Endothelial cell of umbilical vein (primary cell): ENCODE results near the gene GSC2. TPM values are rescaled to one million over a fixed set of nuclear protein-coding genes. Genes with fewer than 3 reads are reported as not detected.

Experiments used
- BruUV-seq: library from RNA; stranded (reverse); fragments of 400-500 nt; replicated peaks from 2 replicates; lab custom pipeline; 2021; lab: Mats Ljungman, UMichigan
- CTCF ChIA-PET: fragments of 300-600, 350-600 bp; sonication (Branson Sonifier 250); formaldehyde crosslinking; loops from one replicate; lab custom pipeline; 2021; ENCODE audit warnings: antibody characterized with exemption, inconsistent platforms; lab: Charles Lee
- POLR2A ChIA-PET: fragments of 300-600, 350-600 bp; sonication (Branson Sonifier 250); formaldehyde crosslinking; loops from one replicate; lab custom pipeline; 2021; ENCODE audit warnings: antibody characterized with exemption, inconsistent platforms; lab: Charles Lee
- DNase-seq: peaks from one replicate; pipeline ENCODE4 v3.0.0-alpha.2; 2011; ENCODE audit warnings: low read depth, low spot score
- FAIRE-seq: peaks from 2 replicates; lab custom pipeline; 2011; peaks lifted over from hg19 to GRCh38; lab: Jason Lieb, UNC
- H2AFZ ChIP-seq: 2 replicates; pipeline ENCODE4 v1.6.0; 2012; ENCODE audit warnings: low read depth, low read length, control low read depth, inconsistent platforms
- H3K27ac ChIP-seq: 2 replicates; pipeline ENCODE4 v1.5.1; 2011; ENCODE audit warnings: low read depth, mild to moderate bottlenecking, control low read depth, low read length, moderate library complexity; ENCODE audit not compliant: insufficient read depth
- H3K27me3 ChIP-seq, 2 experiments: 2 replicates each; pipeline versions ENCODE4 v1.6.0 to v1.6.1; 2011; ENCODE audit warnings: low read length in 2 of 2, mixed read lengths in 1 of 2; ENCODE audit not compliant: control insufficient read depth in 2 of 2, insufficient read depth in 2 of 2
- H3K36me3 ChIP-seq, 2 experiments: 2 replicates in 1 of 2; 3 replicates in 1 of 2; pipeline ENCODE4 v1.5.1; 2011; ENCODE audit warnings: low read length in 2 of 2, mild to moderate bottlenecking in 1 of 2, moderate library complexity in 1 of 2; ENCODE audit not compliant: control insufficient read depth in 2 of 2, insufficient read depth in 2 of 2; ENCODE audit errors: extremely low read depth in 1 of 2
- H3K4me1 ChIP-seq: 3 replicates; pipeline ENCODE4 v1.5.1; 2011; ENCODE audit warnings: mild to moderate bottlenecking, low read length; ENCODE audit not compliant: control insufficient read depth, insufficient read depth; ENCODE audit errors: extremely low read depth
- H3K4me2 ChIP-seq: 2 replicates; pipeline ENCODE4 v1.6.1; 2011; ENCODE audit warnings: low read length, control low read depth, mixed read lengths; ENCODE audit not compliant: insufficient read depth
- H3K4me3 ChIP-seq, 3 experiments: fragments of 200-600 bp in 1 of 3; sonication (generic), shearing (Covaris generic) in 1 of 3; replicated peaks in 1 of 3; 2 replicates each; pipeline ENCODE4 v1.5.1; 2011 to 2016; ENCODE audit warnings: control low read depth in 3 of 3, low read length in 3 of 3, mild to moderate bottlenecking in 2 of 3, inconsistent platforms in 1 of 3, low read depth in 1 of 3, moderate library complexity in 1 of 3; ENCODE audit not compliant: insufficient read depth in 1 of 3
- H3K79me2 ChIP-seq: 2 replicates; pipeline ENCODE4 v1.6.0; 2012; ENCODE audit warnings: low read length, inconsistent platforms; ENCODE audit not compliant: control insufficient read depth, insufficient read depth
- H3K9ac ChIP-seq: replicated peaks from 2 replicates; pipeline ENCODE3; 2011; ENCODE audit warnings: low read length, control low read depth; ENCODE audit not compliant: insufficient read depth; ENCODE audit errors: extremely low read depth
- H3K9me1 ChIP-seq: replicated peaks from 3 replicates; pipeline ENCODE4 v1.6.0; 2011; ENCODE audit warnings: mild to moderate bottlenecking, low read length; ENCODE audit not compliant: control insufficient read depth, insufficient read depth; ENCODE audit errors: extremely low read depth
- H3K9me3 ChIP-seq: replicated peaks from 2 replicates; pipeline ENCODE4 v1.5.1; 2012; ENCODE audit warnings: low read length, inconsistent platforms; ENCODE audit not compliant: control insufficient read depth, insufficient read depth
- H4K20me1 ChIP-seq: replicated peaks from 2 replicates; pipeline ENCODE3; 2011; ENCODE audit warnings: mild to moderate bottlenecking, low read length; ENCODE audit not compliant: control insufficient read depth, insufficient read depth; ENCODE audit errors: extremely low read depth
- EZH2 ChIP-seq: IDR thresholded peaks from 2 replicates; pipeline ENCODE4 v1.6.1; 2012; ENCODE audit warnings: borderline replicate concordance, low read depth, mild to moderate bottlenecking, moderate library complexity, low read length, inconsistent platforms; ENCODE audit not compliant: severe bottlenecking
- FOS ChIP-seq: IDR thresholded peaks from 2 replicates; pipeline ENCODE4 v1.6.1; 2011; ENCODE audit warnings: mild to moderate bottlenecking, low read length, moderate library complexity, borderline replicate concordance; ENCODE audit not compliant: insufficient read depth
- GATA2 ChIP-seq: IDR thresholded peaks from 2 replicates; pipeline ENCODE4 v1.7.0; 2011; ENCODE audit warnings: low read depth, mild to moderate bottlenecking, moderate library complexity, mixed read lengths, low read length; ENCODE audit not compliant: insufficient read length, insufficient read depth
- JUN ChIP-seq: IDR thresholded peaks from 2 replicates; pipeline ENCODE4 v1.6.1; 2011; ENCODE audit warnings: borderline replicate concordance, low read depth; ENCODE audit not compliant: insufficient read length, insufficient read depth
- MYC ChIP-seq: IDR thresholded peaks from one replicate; pipeline ENCODE4 v1.6.1; 2011; ENCODE audit warnings: mild to moderate bottlenecking, low read depth, low read length
- POLR2A ChIP-seq: IDR thresholded peaks from 2 replicates; pipeline ENCODE4 v1.6.1; 2012; ENCODE audit warnings: low read depth, mild to moderate bottlenecking, control low read depth, low read length
- POLR2AphosphoS5 ChIP-seq: IDR thresholded peaks from 2 replicates; pipeline ENCODE4 v1.6.1; 2012; ENCODE audit warnings: low read depth, mild to moderate bottlenecking, control low read depth, low read length, moderate library complexity; ENCODE audit not compliant: insufficient read depth
- dilution Hi-C: fragments of 300-500 bp; cut with MboI; formaldehyde crosslinking; loops from one replicate; pipeline ENCODE4 v1.15.0; 2019; ENCODE audit warnings: low sequenced_read_pairs; ENCODE audit not compliant: extremely low pct_ligation_motif_present
- intact Hi-C: fragments of 100-400 bp; cut with micrococcal nuclease; formaldehyde crosslinking; loops from one replicate; pipeline ENCODE4 v1.10.0; 2022
- polyA plus RNA-seq, 4 experiments: library from polyadenylated mRNA; depleted of rRNA in 3 of 4; stranded (reverse) in 3 of 4; unstranded in 1 of 4; fragments of >200 nt; gene quantifications; 2 replicates each; pipeline versions ENCODE4 v1.2.1 to v1.2.3, GENCODE V29; 2011 to 2012; ENCODE audit warnings: missing spikeins in 1 of 4
- total RNA-seq: library from RNA; stranded (reverse); gene quantifications from 2 replicates; pipeline ENCODE4 v1.2.3, GENCODE V29; 2021
- TF ChIP-seq, protein P1 (sequence below), 2 donors: IDR thresholded peaks; 1 replicate in 1 of 2; 2 replicates in 1 of 2; pipeline ENCODE4 v1.5.1; 2011; ENCODE audit warnings: low read length in 2 of 2, mild to moderate bottlenecking in 2 of 2, moderate library complexity in 2 of 2, control low read depth in 1 of 2, inconsistent platforms in 1 of 2, low read depth in 1 of 2; ENCODE audit not compliant: insufficient read depth in 1 of 2; ENCODE audit errors: extremely low read depth in 1 of 2
- TF ChIP-seq, protein P2 (sequence below): IDR thresholded peaks from 2 replicates; pipeline ENCODE4 v1.6.1; 2011; ENCODE audit not compliant: insufficient read depth, insufficient read length

The GSC2 gene
- total and polyA plus RNA-seq, 2 donors (not counting 3 experiments of a cell fraction or from before 2014, with no cell fraction given) = not detected

DNA sequence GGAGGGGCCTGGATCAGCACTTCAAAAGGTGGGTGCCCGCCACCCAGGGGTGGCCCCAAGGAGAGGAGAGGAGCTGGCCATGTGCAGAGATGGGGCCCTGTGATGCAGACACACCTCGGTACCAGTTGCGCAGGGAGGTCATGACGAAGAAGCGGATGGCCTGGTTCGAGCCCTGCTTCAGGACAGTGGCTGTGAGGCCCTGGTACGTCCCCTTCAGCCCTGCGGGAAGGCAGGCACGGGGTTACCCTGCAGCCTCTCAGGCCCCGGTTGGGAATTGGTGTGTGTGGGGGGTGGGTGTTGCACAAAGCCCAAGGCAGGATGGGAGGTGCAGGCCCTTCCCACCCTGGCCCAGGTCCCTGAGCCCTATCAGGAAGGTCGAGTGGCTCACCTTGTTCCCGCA lies 26.6 kb upstream of the GSC2 start:
- Histone ChIP-seq H3K79me2 (peaks cover 34% of the 10 kb centered on the region), H3K4me3 (no peak overlapping the region), H4K20me1 (no peaks in the 10 kb centered on the region), H3K36me3 (peaks cover 0 to 5% of the 10 kb centered on the region in 2 experiments), H2AFZ (no peak overlapping the region), H3K9me1 (no peaks in the 10 kb centered on the region), H3K9ac (no peak overlapping the region), H3K27ac (no peak overlapping the region), H3K4me2 (no peak overlapping the region), H3K9me3 (no peaks in the 10 kb centered on the region), H3K27me3 (no peaks in the 10 kb centered on the region), H3K4me1 (peaks cover 19% of the 10 kb centered on the region)
- ChIA-PET CTCF (no interaction called here), POLR2A (no interaction called here)
- DNase-seq (no peak), FAIRE-seq (no peak)
- TF ChIP-seq MYC = no peak
- no peak for TF ChIP-seq GATA2
- TF ChIP-seq EZH2 = no peak
- TF ChIP-seq, protein P1, sequence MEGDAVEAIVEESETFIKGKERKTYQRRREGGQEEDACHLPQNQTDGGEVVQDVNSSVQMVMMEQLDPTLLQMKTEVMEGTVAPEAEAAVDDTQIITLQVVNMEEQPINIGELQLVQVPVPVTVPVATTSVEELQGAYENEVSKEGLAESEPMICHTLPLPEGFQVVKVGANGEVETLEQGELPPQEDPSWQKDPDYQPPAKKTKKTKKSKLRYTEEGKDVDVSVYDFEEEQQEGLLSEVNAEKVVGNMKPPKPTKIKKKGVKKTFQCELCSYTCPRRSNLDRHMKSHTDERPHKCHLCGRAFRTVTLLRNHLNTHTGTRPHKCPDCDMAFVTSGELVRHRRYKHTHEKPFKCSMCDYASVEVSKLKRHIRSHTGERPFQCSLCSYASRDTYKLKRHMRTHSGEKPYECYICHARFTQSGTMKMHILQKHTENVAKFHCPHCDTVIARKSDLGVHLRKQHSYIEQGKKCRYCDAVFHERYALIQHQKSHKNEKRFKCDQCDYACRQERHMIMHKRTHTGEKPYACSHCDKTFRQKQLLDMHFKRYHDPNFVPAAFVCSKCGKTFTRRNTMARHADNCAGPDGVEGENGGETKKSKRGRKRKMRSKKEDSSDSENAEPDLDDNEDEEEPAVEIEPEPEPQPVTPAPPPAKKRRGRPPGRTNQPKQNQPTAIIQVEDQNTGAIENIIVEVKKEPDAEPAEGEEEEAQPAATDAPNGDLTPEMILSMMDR (IDR thresholded peaks at IDR 0.05; ENCODE audit: extremely low read depth in 1 of 2, insufficient read depth in 1 of 2, low read depth in 1 of 2, low read length in 2 of 2) = no peak
- TF ChIP-seq POLR2AphosphoS5 = no peak
- no peak for TF ChIP-seq POLR2A
- TF ChIP-seq FOS = no peak
- TF ChIP-seq JUN = no peak
- TF ChIP-seq, protein P2, sequence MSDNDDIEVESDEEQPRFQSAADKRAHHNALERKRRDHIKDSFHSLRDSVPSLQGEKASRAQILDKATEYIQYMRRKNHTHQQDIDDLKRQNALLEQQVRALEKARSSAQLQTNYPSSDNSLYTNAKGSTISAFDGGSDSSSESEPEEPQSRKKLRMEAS = no peak
- dilution Hi-C loops (no loop called here), intact Hi-C loops (loop anchor here (5.0 kb wide), 1 partner anchor 271 kb away; the partner anchor contains the start of gene C22orf39)
- TSS peak; percentile 30 for BruUV-seq
